PC-3 (cell line): ENCODE measurements around the gene ALX4. TPM values are rescaled to one million over a fixed set of nuclear protein-coding genes. Genes with fewer than 3 reads are reported as not detected.

Experiments used
- ATAC-seq: fragments of 200-7000 bp; cut with Tn5 transposase; 2 replicates; pipeline ENCODE4 v1.9.1; 2020; ENCODE audit warnings: mild to moderate bottlenecking, moderate library complexity
- BruUV-seq: library from RNA; stranded (reverse); fragments of 400-500 nt; replicated peaks from 2 replicates; lab custom pipeline; 2021; lab: Mats Ljungman, UMichigan
- CTCF ChIA-PET: fragments of 300-600 bp; sonication (Branson Sonifier 250); formaldehyde crosslinking; loops from one replicate; lab custom pipeline; 2022; ENCODE audit warnings: antibody characterized with exemption; lab: Charles Lee
- POLR2A ChIA-PET: fragments of 300-600 bp; sonication (Branson Sonifier 250); formaldehyde crosslinking; loops from one replicate; lab custom pipeline; 2022; ENCODE audit warnings: antibody characterized with exemption; ENCODE audit not compliant: unreplicated experiment; lab: Charles Lee
- DNase-seq: peaks from one replicate; pipeline ENCODE4 v3.0.0-alpha.2; 2015
- H2AFZ ChIP-seq: fragments of 300-600 bp; sonication (generic); 2 replicates; pipeline ENCODE4 v1.6.0; 2016; ENCODE audit warnings: antibody characterized with exemption, low read length
- H3F3A ChIP-seq: fragments of 300-600 bp; sonication (generic); one replicate; pipeline ENCODE4 v1.6.0; 2017; ENCODE audit warnings: antibody characterized with exemption, low read length, control low read depth, mild to moderate bottlenecking; ENCODE audit not compliant: unreplicated experiment
- H3K27ac ChIP-seq: fragments of 300-600 bp; sonication (generic); 2 replicates; pipeline ENCODE4 v1.5.1; 2016; ENCODE audit warnings: mild to moderate bottlenecking, low read length
- H3K27me3 ChIP-seq: fragments of 300-600 bp; sonication (generic); 2 replicates; pipeline ENCODE4 v1.6.1; 2016; ENCODE audit warnings: low read length, mixed read lengths
- H3K36me3 ChIP-seq: fragments of 300-600 bp; sonication (generic); 2 replicates; pipeline ENCODE4 v1.6.1; 2016; ENCODE audit warnings: low read depth, mixed run types, low read length, mixed read lengths
- H3K4me1 ChIP-seq: fragments of 300-600 bp; sonication (generic); 2 replicates; pipeline ENCODE4 v1.5.1; 2016; ENCODE audit warnings: low read length; ENCODE audit not compliant: insufficient read depth
- H3K4me2 ChIP-seq: fragments of 300-600 bp; sonication (generic); 2 replicates; pipeline ENCODE4 v1.6.0; 2016; ENCODE audit warnings: low read length
- H3K4me3 ChIP-seq: fragments of 300-600 bp; sonication (generic); 2 replicates; pipeline ENCODE4 v1.5.1; 2016; ENCODE audit warnings: mild to moderate bottlenecking, low read length, mixed read lengths
- H3K79me2 ChIP-seq: fragments of 300-600 bp; sonication (generic); 2 replicates; pipeline ENCODE4 v1.6.1; 2017; ENCODE audit warnings: low read length, mixed read lengths
- H3K9ac ChIP-seq: fragments of 300-600 bp; sonication (generic); 2 replicates; pipeline ENCODE4 v1.6.0; 2016; ENCODE audit warnings: mild to moderate bottlenecking, low read length
- H3K9me2 ChIP-seq: fragments of 300-600 bp; sonication (generic); replicated peaks from 2 replicates; pipeline ENCODE4 v1.6.1; 2016; ENCODE audit warnings: mixed run types, low read length, mixed read lengths
- H3K9me3 ChIP-seq: fragments of 300-600 bp; sonication (generic); 2 replicates; pipeline ENCODE4 v1.6.1; 2016; ENCODE audit warnings: low read length, mixed read lengths
- H4K20me1 ChIP-seq: fragments of 300-600 bp; sonication (generic); 2 replicates; pipeline ENCODE4 v1.6.1; 2016; ENCODE audit warnings: low read length, mixed read lengths
- CTCF ChIP-seq: fragments of 300-600 bp; sonication (generic); conservative IDR thresholded peaks from 2 replicates; pipeline ENCODE4 v1.5.1; 2017; ENCODE audit warnings: antibody characterized with exemption, low read depth, mild to moderate bottlenecking, low read length
- EZH2 ChIP-seq: fragments of 300-600 bp; sonication (generic); IDR thresholded peaks from one replicate; pipeline ENCODE4 v1.6.1; 2017; ENCODE audit warnings: antibody characterized with exemption, mild to moderate bottlenecking, low read length; ENCODE audit not compliant: unreplicated experiment
- EZH2phosphoT487 ChIP-seq: fragments of 300-600 bp; sonication (generic); IDR thresholded peaks from 2 replicates; pipeline ENCODE4 v1.6.1; 2018; ENCODE audit warnings: mild to moderate bottlenecking, antibody characterized with exemption, low read length, borderline replicate concordance
- intact Hi-C: fragments of 100-400 bp; cut with micrococcal nuclease; formaldehyde crosslinking; loops from 2 replicates; pipeline ENCODE4 v1.9.0; 2023
- total RNA-seq: library from RNA; depleted of rRNA; stranded (reverse); fragments of >200 nt; gene quantifications from 2 replicates; pipeline ENCODE4 v1.2.3, GENCODE V29; 2014

ALX4 gene
- total RNA-seq, 1 experiment from 2014 or later = not detected

GRCh38 chr11:44270403-44271273, 39.3 kb downstream of the ALX4 start:
- ATAC-seq (no peak), DNase-seq (no peak)
- Histone ChIP-seq H3F3A (no peaks in the 10 kb centered on the region), H3K36me3 (no peaks in the 10 kb centered on the region), H2AFZ (no peak overlapping the region), H3K9me3 (no peaks in the 10 kb centered on the region), H3K4me3 (no peak overlapping the region), H4K20me1 (no peaks in the 10 kb centered on the region), H3K27ac (no peak overlapping the region), H3K4me1 (no peaks in the 10 kb centered on the region), H3K9ac (no peak overlapping the region), H3K4me2 (no peak overlapping the region), H3K79me2 (no peaks in the 10 kb centered on the region), H3K27me3 (no peaks in the 10 kb centered on the region), H3K9me2 (no peaks in the 10 kb centered on the region)
- no TSS peak for BruUV-seq
- intact Hi-C loops = no loop called here
- ChIA-PET CTCF (no interaction called here), POLR2A (no interaction called here)
- TF ChIP-seq EZH2 = no peak
- no peak for TF ChIP-seq CTCF
- TF ChIP-seq EZH2phosphoT487 = no peak

- H4K20me1 ChIP-seq = no peaks in the 10 kb centered on the region
- ATAC-seq (peak; percentile 46; the same call in 1 of the 2 replicates), DNase-seq (no peak)
- BruUV-seq = no TSS peak
- no peaks in the 10 kb centered on the region for H3K36me3 ChIP-seq
- H2AFZ ChIP-seq = no peak overlapping the region
- H3K27ac ChIP-seq = no peak overlapping the region
- H3K9me2 ChIP-seq = no peaks in the 10 kb centered on the region
- no peaks in the 10 kb centered on the region for H3K27me3 ChIP-seq
- H3K4me1 ChIP-seq = no peaks in the 10 kb centered on the region
- no peak overlapping the region for H3K9ac ChIP-seq
- H3K4me3 ChIP-seq = no peak overlapping the region
- POLR2A ChIA-PET = no interaction called here
- TF ChIP-seq EZH2phosphoT487 (no peak), CTCF (no peak)
- H3K9me3 ChIP-seq = no peaks in the 10 kb centered on the region
- no peaks in the 10 kb centered on the region for H3K79me2 ChIP-seq
- intact Hi-C loops = no loop called here
- H3K4me2 ChIP-seq = no peak overlapping the region
- no peaks in the 10 kb centered on the region for H3F3A ChIP-seq
- CTCF ChIA-PET = no interaction called here
Observed at GRCh38 chr11:44269369-44270351, 40.3 kb downstream of the ALX4 start.
